A172 (cell line): Measurements from ENCODE around the gene NMNAT1. TPM values are rescaled to one million over a fixed set of nuclear protein-coding genes. Genes with fewer than 3 reads are reported as not detected.
"Not testable (repeated sequence)": the region's sequence is repeated elsewhere in the genome, so short reads cannot be mapped to it uniquely, and the experiment has no call there.

Experiments
- DNase-seq: peaks from one replicate; pipeline ENCODE4 v3.0.0-alpha.2; 2015; ENCODE audit warnings: low spot score
- total RNA-seq: library from RNA; depleted of rRNA; stranded (reverse); fragments of >200 nt; shearing (Covaris generic); gene quantifications from 2 replicates; pipeline ENCODE4 v1.2.3, GENCODE V29; 2014; rRNA removed

The NMNAT1 gene
- total RNA-seq, 1 experiment from 2014 or later, result 4.4 TPM

GRCh38 chr1:10019561-10019960 lies 76.3 kb downstream of the NMNAT1 start:
- DNase-seq, result no peak

GRCh38 chr1:10020086-10020485 lies 76.8 kb downstream of the NMNAT1 start:
- DNase-seq, result no peak

- DNase-seq, result not testable (repeated sequence)
These were observed 77.4 kb downstream of the NMNAT1 start for GRCh38 chr1:10020678-10021077.

- not testable (repeated sequence) for DNase-seq
These were observed 78.7 kb downstream of the NMNAT1 start for GRCh38 chr1:10021992-10022391.

GRCh38 chr1:10022656-10023055 lies 79.4 kb downstream of the NMNAT1 start:
- no peak for DNase-seq

- DNase-seq, result no peak
These were observed 82.1 kb downstream of the NMNAT1 start for GRCh38 chr1:10025354-10025753.

- no peak for DNase-seq
These were observed 83.8 kb downstream of the NMNAT1 start for GRCh38 chr1:10027027-10027426.

- DNase-seq, result not testable (repeated sequence)
These were observed 85.8 kb downstream of the NMNAT1 start for GRCh38 chr1:10028956-10029500.

GRCh38 chr1:10031461-10031860 lies 88.2 kb downstream of the NMNAT1 start:
- DNase-seq, result peak; percentile 78

- DNase-seq, result peak; percentile 89
These were observed 89.5 kb downstream of the NMNAT1 start, which contains the start of gene UBE4B for GRCh38 chr1:10032590-10033358. TSS of gene UBE4B (plus strand) at chr1:10032958. CDS start at chr1:10033671, 713 bp downstream.

GRCh38 chr1:10033359-10033845 lies 90.1 kb downstream of the NMNAT1 start:
- peak; percentile 41 for DNase-seq

Other genes with a start within 250 kb of the NMNAT1 start
- gene CLSTN1, start 119.5 kb upstream of the NMNAT1 start, total RNA-seq, result 24.3 and 27.2 TPM in 2 replicates
- gene CTNNBIP1, start 33.2 kb upstream of the NMNAT1 start, total RNA-seq, result 8.0 and 18.0 TPM in 2 replicates
- 22.1 and 27.5 TPM in 2 replicates for gene LZIC, start 84 bp upstream of the NMNAT1 start, total RNA-seq
- not detected in 2 replicates for gene RBP7, start 53.8 kb downstream of the NMNAT1 start, total RNA-seq
- gene UBE4B, start 89.5 kb downstream of the NMNAT1 start, total RNA-seq, result 22.2 and 23.5 TPM in 2 replicates